Cardiac septum (tissue), 1 donor: ENCODE data around the gene ELF5. TPM values are rescaled to one million over a fixed set of nuclear protein-coding genes. Genes with fewer than 3 reads are reported as not detected.

ENCODE experiments used
- DNase-seq: peaks from one replicate; pipeline ENCODE4 v3.0.0-alpha.2; 2020; ENCODE audit warnings: low spot score
- intact Hi-C: fragments of 100-400 bp; cut with DNase I; formaldehyde crosslinking; loops from one replicate; pipeline ENCODE4 v1.14.0; 2022
- total RNA-seq: library from RNA; stranded (reverse); fragmentation: NEBNext Ultra II Directional; extraction: Animal tissue kit (Norgen Biotek cat#: 25700); gene quantifications from one replicate; pipeline ENCODE4 v1.2.1, GENCODE V29; 2021
- donor health status: DM: no; HTN: no; CAD: no.

ELF5 gene
- total RNA-seq, 1 donor from 2014 or later = not detected

DNA sequence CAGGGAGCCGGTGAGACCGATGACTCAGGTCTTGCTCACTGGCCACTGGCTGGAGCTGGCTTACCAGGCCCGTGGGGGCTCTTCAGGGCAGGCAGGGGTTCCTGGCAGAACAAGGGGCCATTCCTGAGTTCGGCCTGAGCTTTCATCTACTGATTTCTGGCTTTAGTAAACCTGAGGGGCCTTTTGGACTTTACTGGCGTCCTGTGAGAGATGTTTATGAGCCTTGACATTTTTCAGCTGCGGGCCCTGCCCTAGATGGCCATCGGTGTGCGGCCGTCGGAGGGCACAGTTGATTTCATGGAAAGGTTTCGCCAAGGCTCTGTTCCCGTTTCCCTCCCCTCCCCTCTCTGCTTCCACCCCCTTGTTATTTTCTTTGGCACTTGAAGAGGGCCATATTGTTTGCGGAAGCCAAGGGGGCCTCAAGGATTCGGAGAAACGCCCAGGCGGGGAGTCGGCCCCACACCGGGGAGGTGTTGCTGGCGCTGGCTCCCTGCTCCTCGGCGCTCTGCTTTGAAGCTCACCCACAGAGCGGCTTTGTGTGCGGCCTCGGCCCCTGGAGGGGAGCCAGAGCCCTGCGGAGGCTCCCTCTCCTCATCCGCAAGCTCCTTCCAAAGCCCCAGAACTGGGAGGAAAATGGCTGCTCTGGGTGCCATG lies 17.7 kb downstream of the ELF5 start:
- intact Hi-C loops = loop anchor here (10.0 kb wide), 2 partner anchors 121 to 321 kb away; no protein-coding TSS in a partner anchor

DNA sequence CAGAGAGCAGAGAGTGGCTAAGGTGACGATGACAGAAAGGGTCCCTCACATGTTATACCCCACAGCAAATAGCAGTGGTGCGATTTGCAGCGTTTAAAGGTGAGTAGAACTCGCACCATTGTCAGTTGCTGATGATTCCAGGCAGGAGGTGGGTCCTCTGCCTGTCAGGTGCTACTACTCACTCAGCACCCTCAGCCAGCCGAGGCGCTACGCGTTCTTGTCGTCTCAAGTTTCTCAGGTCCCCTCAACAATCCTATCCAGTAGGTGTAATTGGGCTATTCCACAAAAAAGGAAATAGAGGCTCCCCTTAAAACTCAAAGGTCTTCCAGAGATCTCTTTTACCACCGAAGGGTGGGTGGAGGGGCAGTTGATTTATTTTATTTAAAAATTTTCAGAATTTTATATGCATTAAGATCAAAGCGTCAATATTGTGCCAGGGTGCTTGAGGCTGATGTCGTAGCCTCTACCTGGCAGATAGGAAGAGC lies 18.3 kb downstream of the ELF5 start:
- intact Hi-C loops = loop anchor here (10.0 kb wide), 2 partner anchors 120 to 320 kb away; no protein-coding TSS in a partner anchor
- DNase-seq = no peak

More for the DNA sequence above, 17.7 kb downstream of the ELF5 start:
- DNase-seq = no peak

DNA sequence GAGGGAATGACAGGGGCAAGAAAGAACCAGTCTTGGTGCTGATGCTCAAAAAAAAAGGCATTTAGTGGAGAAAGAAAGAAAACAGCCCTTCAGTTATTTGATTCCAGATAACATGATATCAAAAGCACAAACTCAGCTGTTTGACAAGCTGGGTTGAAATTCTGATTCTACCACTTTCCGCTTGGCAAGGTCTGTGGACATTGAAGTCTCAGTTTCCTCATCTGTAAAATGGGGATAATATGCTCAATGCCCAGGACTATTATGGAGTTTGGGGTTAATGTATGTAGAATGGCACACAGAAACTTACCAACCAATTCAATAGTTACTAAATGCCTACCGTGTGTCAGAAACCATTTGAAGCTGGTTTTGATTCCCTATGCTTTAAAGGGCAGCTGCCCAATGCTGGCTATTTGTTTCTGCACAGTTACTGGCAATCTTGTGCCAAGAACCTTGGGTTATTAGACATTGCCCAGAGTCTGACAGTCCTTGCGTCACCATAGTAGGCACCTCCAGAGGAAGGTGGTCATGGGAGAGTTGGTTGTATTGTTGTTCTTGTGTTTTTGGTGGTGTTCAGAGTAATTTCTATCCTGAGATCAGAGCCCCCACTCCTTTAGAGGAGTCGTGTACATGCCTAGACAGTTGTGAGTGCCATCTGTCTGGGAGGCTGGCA lies 19.5 kb downstream of the ELF5 start:
- intact Hi-C loops = loop anchor here (10.0 kb wide), 2 partner anchors 119 to 319 kb away; no protein-coding TSS in a partner anchor
- DNase-seq = no peak

DNA sequence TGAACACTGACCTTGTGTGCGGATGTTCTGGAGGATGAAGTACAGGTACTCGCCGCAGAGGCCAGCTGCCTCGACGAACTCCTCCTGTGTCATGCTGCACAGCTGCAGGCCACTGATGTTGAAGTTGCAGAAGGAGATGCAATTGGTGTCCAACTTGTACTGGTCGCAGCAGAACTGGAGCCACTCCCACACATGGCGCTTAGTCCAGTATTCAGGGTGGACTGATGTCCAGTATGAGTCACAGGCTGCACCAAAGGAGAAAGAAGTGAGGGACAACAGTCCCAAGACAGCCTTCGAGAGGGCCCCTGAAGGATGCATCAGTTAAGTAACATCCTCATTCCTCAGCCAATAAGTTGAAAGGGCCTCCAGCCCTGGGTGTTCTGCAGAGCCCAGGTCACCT lies 20.1 kb downstream of the ELF5 start:
- intact Hi-C loops = loop anchor here (10.0 kb wide), 2 partner anchors 119 to 319 kb away; no protein-coding TSS in a partner anchor
- DNase-seq = no peak

DNA sequence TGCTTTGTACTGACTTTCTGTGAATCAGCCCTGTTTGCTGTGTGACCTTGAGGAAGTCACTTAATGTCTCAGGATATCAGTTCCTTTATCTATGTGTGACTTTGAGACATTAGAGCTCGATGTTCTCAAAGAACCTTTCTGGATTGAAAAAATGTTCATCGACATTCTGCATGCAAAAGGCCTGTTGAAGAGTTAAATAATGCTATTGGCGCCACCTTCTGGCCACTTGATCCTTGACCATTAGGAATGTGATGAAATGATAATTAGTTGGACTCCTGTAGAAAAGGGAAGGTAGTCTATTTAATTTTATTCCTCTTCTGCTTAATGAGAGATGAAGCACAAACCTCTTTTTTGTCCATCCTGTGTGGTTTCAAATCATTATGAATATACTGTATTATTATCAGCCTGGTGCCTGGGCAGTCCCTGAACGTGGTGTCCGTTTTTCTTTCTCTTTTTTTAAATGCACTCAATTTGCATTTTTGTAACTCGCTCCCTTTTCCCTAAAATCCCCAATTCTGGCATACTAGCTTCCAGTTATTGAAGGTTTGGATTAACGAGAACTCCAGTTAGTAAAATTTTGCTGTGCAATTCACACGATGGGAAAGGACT lies 20.7 kb downstream of the ELF5 start:
- no peak for DNase-seq
- intact Hi-C loops = loop anchor here (10.0 kb wide), 2 partner anchors 118 to 318 kb away; no protein-coding TSS in a partner anchor

DNA sequence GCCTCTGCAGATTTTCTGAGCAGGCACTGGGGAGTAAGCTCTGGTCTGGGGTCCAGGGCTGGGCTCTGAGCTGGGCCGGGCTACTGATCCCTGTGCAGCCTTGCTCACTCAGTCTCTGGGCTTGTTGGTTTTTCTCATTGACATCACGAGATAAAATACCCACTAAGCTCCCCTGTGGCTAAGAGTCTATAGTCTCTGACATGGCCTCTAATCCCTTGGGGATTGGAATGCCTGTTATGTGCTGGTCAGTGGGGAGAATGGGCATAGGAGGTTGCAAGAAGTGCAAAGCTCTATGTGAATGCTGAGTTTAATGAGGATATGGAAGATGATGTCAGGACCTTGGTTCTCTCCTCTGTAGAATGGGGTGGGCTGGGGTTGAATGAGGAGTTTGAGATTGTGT lies 23.3 kb downstream of the ELF5 start:
- intact Hi-C loops = loop anchor here (10.0 kb wide), 2 partner anchors 116 to 316 kb away; no protein-coding TSS in a partner anchor
- no peak for DNase-seq

DNA sequence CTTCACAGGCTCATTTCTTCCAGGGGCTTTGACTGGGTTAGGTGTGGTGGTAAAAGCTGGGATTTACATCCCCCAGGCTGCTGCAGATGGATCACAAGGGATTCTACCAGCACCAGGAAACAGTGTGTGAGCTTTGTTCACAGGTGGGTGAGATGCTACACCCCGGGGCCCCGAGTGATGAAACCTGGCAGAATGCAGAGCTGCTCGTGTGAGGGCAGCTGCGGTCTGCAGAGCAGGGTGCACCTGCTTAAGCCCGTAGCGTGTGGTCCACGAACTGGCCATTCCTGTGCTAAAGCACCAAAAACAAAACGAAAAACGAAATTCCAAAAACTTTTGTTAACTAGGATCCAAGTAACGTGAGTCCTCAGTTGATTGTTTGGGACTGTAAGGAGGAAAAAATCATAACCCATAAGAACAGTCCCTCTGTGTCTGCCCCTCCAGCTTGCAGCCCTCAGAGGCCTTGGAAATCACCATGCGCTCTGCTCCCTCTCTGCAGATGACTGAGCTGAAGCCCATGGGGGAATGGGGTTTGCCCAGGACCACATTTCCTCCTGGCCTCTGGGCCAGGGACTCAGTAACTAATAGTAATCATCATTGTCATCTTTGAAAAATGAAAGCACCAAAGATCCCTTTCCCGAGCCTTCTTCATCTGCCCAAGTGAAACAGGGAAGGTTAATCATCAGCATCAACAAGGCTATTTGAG lies 24.6 kb downstream of the ELF5 start:
- no peak for DNase-seq
- intact Hi-C loops = no loop called here

DNA sequence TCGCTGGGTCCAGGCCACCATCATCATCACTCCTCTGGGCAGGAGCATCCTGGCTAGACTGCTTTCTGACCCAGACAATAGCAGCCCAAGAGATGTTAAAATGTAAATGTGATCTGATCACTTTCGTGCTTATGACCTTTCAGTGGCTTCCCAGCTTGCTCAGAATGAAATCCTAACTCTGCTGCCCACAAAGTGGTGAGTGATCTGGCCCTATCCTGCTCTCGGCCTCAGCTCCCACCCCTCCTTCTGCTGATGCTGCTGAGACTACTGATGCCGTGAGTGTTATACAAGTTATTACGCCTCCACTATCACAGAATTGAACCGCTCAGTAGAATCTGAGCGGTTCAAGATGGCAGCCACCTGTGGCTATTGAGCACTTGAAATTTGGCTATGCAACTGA lies 26.2 kb downstream of the ELF5 start:
- no peak for DNase-seq
- intact Hi-C loops = no loop called here

DNA sequence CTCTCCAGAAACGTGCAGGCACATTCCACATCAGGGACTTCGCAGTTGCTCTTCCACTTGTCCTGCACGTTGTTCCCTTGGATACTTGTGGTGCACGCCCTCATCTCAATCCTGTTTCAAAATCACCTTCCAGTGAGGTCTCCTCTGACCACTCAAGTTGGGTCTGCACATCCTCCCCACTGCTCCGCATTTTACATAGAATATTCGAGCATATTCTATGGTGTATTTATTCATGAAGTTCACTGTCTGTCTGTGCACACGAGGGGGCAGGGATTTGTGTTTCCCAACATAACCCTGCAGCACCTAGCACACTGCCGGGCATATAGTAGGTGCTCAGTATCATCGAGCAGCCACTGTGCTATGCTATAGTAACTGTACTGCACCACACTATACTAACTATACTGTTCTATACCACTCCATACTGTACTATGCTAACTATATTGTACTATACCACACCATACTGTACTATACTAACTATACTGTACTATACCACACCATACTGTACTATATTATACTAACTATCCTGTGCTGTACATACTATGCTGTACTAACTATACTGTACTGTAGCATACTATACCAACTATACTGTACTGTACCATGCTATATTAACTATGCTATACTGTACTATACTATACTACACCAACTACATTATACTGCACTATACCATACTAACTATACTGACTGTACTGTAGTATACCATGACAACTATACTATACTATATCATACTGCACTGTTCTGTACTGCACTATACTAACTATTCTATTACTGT lies 30.3 kb downstream of the ELF5 start:
- intact Hi-C loops = no loop called here
- no peak for DNase-seq

DNA sequence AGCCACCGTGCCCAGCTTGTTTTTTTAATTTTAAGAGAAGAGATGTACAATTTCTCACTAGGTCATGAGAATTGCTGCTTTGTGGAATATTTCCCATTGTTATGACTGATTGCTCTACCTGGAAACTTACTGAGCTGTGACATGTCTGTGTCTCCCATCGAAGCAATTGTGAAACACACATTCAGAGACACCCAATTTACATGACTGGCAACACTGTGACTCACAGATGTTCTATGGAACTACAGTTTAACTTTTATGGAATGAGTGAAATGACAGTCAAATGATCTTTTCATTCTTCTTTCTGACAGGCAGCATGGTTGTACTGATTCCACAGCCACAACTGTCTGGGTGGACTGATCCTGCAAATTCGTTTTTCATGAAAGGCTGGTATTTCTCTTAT lies 32.3 kb downstream of the ELF5 start:
- DNase-seq = no peak
- intact Hi-C loops = no loop called here

DNA sequence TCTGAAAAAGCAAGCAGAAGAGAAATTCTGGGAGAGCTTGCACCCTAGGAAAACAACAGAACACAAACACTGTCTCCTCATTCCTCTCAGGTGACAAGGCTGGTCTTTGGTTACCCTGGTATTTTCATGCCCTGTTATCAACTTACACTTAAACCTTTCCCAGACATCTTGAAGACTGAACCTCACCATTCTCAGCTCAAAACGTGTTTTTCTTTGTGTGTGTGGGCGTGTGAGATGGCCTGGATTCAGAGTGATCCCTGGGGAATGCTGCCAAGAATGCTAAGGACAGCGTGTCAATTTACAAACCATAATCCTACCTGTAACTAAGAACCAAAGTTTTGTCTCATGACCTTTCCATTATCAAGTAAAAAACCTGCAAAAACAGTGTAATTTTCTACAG lies 33.3 kb downstream of the ELF5 start:
- intact Hi-C loops = no loop called here
- DNase-seq = no peak

DNA sequence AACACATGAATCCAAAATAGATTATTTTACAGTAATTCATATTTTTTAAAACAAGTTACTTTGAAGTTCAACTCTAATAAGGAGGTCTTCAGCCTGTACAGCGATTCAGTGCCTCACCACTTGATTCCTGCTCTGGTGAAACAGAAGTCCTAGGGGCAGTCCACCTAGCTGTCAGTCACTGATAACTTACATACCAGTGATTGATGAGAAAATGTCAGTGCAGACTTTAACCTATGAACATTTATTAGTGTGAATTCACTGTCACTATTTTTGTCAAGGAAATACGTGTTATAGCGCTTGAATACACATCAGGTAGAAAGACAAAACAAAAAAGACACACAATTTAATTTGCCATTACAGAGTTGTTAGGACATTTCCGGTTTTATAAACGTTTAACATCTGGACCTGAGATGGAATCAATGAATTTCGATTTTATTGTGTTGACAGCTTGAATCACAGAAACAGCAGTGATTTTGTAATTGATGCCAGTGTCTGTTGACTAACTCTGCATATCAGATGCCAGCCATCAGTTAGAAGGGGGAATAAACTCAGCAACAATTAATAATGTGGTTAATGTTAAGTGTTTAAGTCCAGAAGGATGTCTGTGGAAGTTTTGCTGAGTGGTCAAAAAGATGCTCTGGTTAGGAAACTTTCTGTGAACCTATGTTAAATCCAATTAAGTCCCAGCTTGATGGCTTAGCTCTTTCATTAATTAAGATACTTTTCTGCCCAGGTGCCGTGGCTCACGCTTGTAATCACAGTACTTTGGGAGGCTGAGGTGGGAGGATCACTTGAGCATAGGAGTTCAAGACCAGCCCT lies 34.5 kb downstream of the ELF5 start:
- no peak for DNase-seq
- intact Hi-C loops = no loop called here

DNA sequence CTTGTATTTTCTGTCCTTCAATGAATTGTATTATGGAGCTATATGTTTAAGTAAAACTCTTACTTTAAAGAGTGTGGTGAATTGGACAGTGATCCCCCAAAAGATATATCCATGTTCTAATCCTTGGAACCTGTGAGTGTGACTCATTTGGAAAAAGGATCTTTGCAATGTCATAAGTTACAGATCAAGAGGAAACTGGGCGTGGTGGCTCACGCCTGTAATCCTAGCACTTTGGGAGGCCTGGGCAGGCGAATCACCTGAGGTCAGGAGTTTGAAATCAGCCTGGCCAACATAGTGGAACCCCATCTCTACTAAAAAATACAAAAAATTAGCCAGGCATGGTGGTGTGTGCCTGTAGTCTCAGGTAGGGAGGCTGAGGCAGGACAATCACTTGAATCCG lies 36.7 kb downstream of the ELF5 start:
- intact Hi-C loops = no loop called here
- DNase-seq = no peak

DNA sequence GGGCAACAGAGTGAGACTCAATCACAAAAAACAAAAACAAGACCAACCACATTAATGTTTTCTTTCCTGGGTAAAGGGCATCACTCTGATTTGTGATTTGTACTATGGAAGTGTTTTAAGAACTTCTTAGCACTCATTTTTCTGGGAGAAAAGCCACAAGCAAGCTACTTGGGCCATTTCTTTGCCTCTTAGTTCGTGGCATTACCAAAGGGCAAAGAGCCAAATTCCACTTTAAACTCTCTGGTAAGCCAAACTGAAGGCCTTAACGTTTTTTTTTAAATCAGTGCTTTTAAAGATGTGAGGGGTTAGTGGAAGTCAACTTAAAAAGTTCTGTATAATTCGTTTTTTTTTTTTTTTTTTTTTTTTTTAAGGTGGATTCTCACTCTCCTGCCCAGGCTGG lies 37.9 kb downstream of the ELF5 start:
- intact Hi-C loops = no loop called here
- no peak for DNase-seq

DNA sequence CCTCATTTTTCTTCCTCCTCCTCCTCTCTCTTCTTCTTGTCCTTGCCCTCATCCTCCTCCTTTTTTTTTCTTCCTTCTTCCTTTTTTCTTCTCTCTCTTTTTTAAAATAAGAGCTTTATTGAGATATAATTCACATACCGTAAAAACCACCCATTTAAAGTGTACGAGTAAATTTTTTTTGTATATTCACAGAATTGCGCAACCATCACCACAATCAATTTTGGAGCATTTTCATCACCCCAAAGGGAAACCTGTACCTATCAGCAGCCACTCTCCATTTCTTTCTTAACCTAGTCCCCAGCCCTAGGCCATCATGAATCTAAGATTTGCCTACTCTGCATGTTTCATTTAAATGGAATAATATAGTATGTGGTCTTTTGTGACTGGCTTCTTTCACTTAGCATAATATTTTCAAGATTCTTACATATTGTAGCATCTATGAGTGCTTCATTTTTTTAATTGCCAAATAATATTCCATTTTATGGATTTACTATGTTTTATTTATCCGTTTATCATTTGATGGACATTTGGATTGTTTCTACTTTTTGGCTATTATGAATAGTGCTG lies 39.9 kb downstream of the ELF5 start:
- intact Hi-C loops = no loop called here
- no peak for DNase-seq

DNA sequence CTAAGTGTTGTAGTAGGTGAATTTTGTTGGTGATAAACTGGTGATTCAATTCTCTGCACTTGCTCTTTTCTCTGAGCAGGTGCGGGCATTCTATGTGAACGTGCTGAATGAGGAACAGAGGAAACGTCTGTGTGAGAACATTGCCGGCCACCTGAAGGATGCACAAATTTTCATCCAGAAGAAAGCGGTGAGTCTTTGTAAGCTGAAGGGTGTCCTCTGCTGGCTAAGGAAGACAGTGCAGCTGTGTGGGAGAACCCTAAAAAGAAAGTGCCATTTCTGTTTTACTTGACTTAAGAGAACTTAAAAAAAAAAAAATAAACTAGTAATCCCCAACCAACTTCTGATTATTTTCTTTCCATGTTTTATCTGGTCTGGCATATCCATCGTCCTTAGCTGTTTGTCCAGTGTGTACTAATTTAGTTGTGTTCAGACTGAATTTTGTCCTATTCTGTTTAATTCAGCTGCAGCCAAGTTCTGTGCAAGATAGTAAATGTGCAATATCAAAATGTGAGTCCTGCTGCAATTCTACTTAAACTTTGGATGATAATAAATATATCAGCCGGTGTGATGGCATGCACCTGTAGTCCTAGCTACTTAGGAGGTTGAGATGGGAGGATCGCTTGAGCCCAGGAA lies 45.3 kb downstream of the ELF5 start:
- DNase-seq = no peak
- intact Hi-C loops = no loop called here

DNA sequence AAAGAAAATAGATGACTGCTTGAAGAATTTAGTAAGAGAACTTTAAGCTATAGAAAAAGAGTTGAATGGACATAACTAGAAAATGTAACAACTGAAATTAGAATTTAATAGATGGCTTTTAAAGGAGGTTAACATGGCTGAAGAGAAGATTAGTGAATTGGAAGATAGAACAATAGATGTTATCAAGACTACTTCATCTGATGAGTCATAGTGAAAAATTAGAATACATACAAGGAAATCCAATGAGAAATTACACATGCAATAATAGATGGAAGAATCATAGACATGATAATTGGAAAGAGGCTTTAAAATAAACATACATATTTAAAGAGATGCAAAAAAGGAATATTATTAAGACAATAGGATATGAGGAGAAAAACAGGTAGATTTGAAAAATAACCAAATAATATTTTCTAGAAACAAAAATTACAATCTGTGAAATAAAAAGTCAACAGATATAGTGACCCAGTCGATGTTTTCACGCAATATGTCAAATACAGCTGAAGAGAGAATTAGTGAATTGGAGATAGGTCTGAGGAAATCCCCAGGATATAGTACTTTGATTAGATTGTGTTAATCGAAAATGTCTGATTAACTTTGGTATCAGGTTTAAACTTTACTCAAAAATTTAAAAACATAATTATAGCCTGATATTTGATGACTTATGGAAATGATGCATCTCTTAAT lies 46.6 kb downstream of the ELF5 start:
- intact Hi-C loops = no loop called here
- no peak for DNase-seq
